IMR-90 (cell line): ENCODE results near the gene P4HA2. TPM values are rescaled to one million over a fixed set of nuclear protein-coding genes. Genes with fewer than 3 reads are reported as not detected.

Experiments used
- ATAC-seq: fragments of 200-7000 bp; cut with Tn5 transposase; 2 replicates; pipeline ENCODE4 v1.9.1; 2020; ENCODE audit warnings: low read depth, mild to moderate bottlenecking, moderate library complexity
- BruUV-seq: library from RNA; stranded (reverse); fragments of 400-500 nt; replicated peaks from 2 replicates; lab custom pipeline; 2021; lab: Mats Ljungman, UMichigan
- CTCF ChIA-PET: fragments of 300-600 bp; formaldehyde crosslinking; extraction: SDS; loops from one replicate; lab custom pipeline; 2021; ENCODE audit warnings: antibody characterized with exemption; lab: Yijun Ruan, JAX
- POLR2A ChIA-PET: fragments of 300-600 bp; sonication (Branson Sonifier 250); formaldehyde crosslinking; loops from one replicate; lab custom pipeline; 2022; ENCODE audit warnings: antibody characterized with exemption; ENCODE audit not compliant: unreplicated experiment; lab: Charles Lee
- DNase-seq: peaks from one replicate; pipeline ENCODE4 v3.0.0; 2013
- H2AFZ ChIP-seq: replicated peaks from 2 replicates; pipeline ENCODE3; 2013; ENCODE audit warnings: low read length, mild to moderate bottlenecking; ENCODE audit not compliant: poor library complexity
- H2AK5ac ChIP-seq: 2 replicates; pipeline ENCODE4 v1.6.1; 2013; ENCODE audit warnings: low read depth, low read length, inconsistent platforms
- H2AK9ac ChIP-seq: replicated peaks from 2 replicates; pipeline ENCODE3; 2013; ENCODE audit warnings: mild to moderate bottlenecking, low read depth, low read length, moderate library complexity; ENCODE audit not compliant: poor library complexity
- H2BK120ac ChIP-seq: 2 replicates; pipeline ENCODE4 v1.6.1; 2013; ENCODE audit warnings: low read depth, low read length, inconsistent platforms
- H2BK15ac ChIP-seq: 3 replicates; pipeline ENCODE4 v1.6.1; 2013; ENCODE audit warnings: low read depth, low read length, inconsistent platforms
- H2BK20ac ChIP-seq: 2 replicates; pipeline ENCODE4 v1.6.1; 2013; ENCODE audit warnings: low read depth, mild to moderate bottlenecking, inconsistent platforms, low read length, moderate library complexity
- H2BK5ac ChIP-seq: 2 replicates; pipeline ENCODE4 v1.6.1; 2013; ENCODE audit warnings: mild to moderate bottlenecking, low read depth, low read length, inconsistent platforms; ENCODE audit not compliant: poor library complexity, severe bottlenecking
- H3K14ac ChIP-seq: replicated peaks from 2 replicates; pipeline ENCODE4 v1.6.1; 2013; ENCODE audit warnings: low read depth, low read length, inconsistent platforms
- H3K18ac ChIP-seq: 2 replicates; pipeline ENCODE4 v1.6.1; 2013; ENCODE audit warnings: low read depth, low read length, control low read depth
- H3K23ac ChIP-seq: 2 replicates; pipeline ENCODE4 v1.6.1; 2013; ENCODE audit warnings: low read depth, low read length, inconsistent platforms
- H3K27ac ChIP-seq: 2 replicates; pipeline ENCODE4 v1.5.1; 2013; ENCODE audit warnings: mild to moderate bottlenecking, control low read depth, low read length; ENCODE audit not compliant: insufficient read depth
- H3K27me3 ChIP-seq: 2 replicates; pipeline ENCODE4 v1.6.1; 2013; ENCODE audit warnings: low read length; ENCODE audit not compliant: control insufficient read depth, insufficient read depth
- H3K36me3 ChIP-seq: 2 replicates; pipeline ENCODE4 v1.6.1; 2013; ENCODE audit warnings: low read length, mixed read lengths; ENCODE audit not compliant: control insufficient read depth, insufficient read depth
- H3K4ac ChIP-seq: 2 replicates; pipeline ENCODE4 v1.6.1; 2013; ENCODE audit warnings: low read depth, low read length, inconsistent platforms
- H3K4me1 ChIP-seq: 2 replicates; pipeline ENCODE4 v1.6.1; 2013; ENCODE audit warnings: low read length, mixed read lengths; ENCODE audit not compliant: control insufficient read depth, insufficient read depth
- H3K4me2 ChIP-seq: 2 replicates; pipeline ENCODE4 v1.6.1; 2013; ENCODE audit warnings: low read depth, mild to moderate bottlenecking, control low read depth, low read length, moderate library complexity
- H3K4me3 ChIP-seq: 2 replicates; pipeline ENCODE4 v1.5.1; 2013; ENCODE audit warnings: low read depth, mild to moderate bottlenecking, control low read depth, low read length, moderate library complexity; ENCODE audit not compliant: insufficient read depth
- H3K56ac ChIP-seq: 2 replicates; pipeline ENCODE4 v1.6.1; 2013; ENCODE audit warnings: low read length, inconsistent platforms; ENCODE audit not compliant: insufficient read depth; ENCODE audit errors: extremely low read depth
- H3K79me1 ChIP-seq, 2 experiments: 2 replicates each; pipeline ENCODE4 v1.6.1; 2013; ENCODE audit warnings: low read length in 2 of 2, inconsistent platforms in 1 of 2, low read depth in 1 of 2
- H3K9ac ChIP-seq: 2 replicates; pipeline ENCODE4 v1.6.1; 2013; ENCODE audit warnings: low read depth, low read length, control low read depth
- H3K9me1 ChIP-seq: 2 replicates; pipeline ENCODE4 v1.6.1; 2013; ENCODE audit warnings: low read length, inconsistent platforms; ENCODE audit not compliant: insufficient read depth
- H3K9me3 ChIP-seq: 2 replicates; pipeline ENCODE4 v1.6.1; 2013; ENCODE audit warnings: low read length; ENCODE audit not compliant: control insufficient read depth, insufficient read depth
- H4K20me1 ChIP-seq: 2 replicates; pipeline ENCODE4 v1.6.1; 2013; ENCODE audit warnings: low read length, inconsistent platforms; ENCODE audit not compliant: insufficient read depth
- H4K5ac ChIP-seq: 2 replicates; pipeline ENCODE4 v1.6.1; 2013; ENCODE audit warnings: mild to moderate bottlenecking, low read depth, low read length, control low read depth
- H4K8ac ChIP-seq, 2 experiments: 2 replicates each; pipeline ENCODE4 v1.6.1; 2013; ENCODE audit warnings: low read depth in 2 of 2, low read length in 2 of 2, control low read depth in 1 of 2, inconsistent platforms in 1 of 2
- H4K91ac ChIP-seq: 2 replicates; pipeline ENCODE4 v1.6.1; 2013; ENCODE audit warnings: low read depth, low read length, inconsistent platforms; ENCODE audit not compliant: insufficient read depth
- CEBPB ChIP-seq: IDR thresholded peaks from 2 replicates; pipeline ENCODE4 v1.6.1; 2012; ENCODE audit warnings: low read depth, low read length, improper control_type of control experiment
- CHD1 ChIP-seq: IDR thresholded peaks from 2 replicates; pipeline ENCODE4 v1.6.1; 2012; ENCODE audit warnings: low read depth, low read length, improper control_type of control experiment
- ELK1 ChIP-seq: fragments of 150-350 bp; IDR thresholded peaks from 2 replicates; pipeline ENCODE4 v1.6.1; 2016; ENCODE audit warnings: low read depth, mild to moderate bottlenecking, low read length, moderate library complexity, borderline replicate concordance
- FOS ChIP-seq: fragments of 150-350 bp; IDR thresholded peaks from 2 replicates; pipeline ENCODE4 v1.6.1; 2016; ENCODE audit warnings: low read depth, low read length
- MAZ ChIP-seq: IDR thresholded peaks from 2 replicates; pipeline ENCODE4 v1.6.1; 2012; ENCODE audit warnings: low read depth, mild to moderate bottlenecking, low read length, improper control_type of control experiment, moderate library complexity, borderline replicate concordance
- MXI1 ChIP-seq: IDR thresholded peaks from 2 replicates; pipeline ENCODE4 v1.6.1; 2012; ENCODE audit warnings: low read depth, mild to moderate bottlenecking, low read length, moderate library complexity, borderline replicate concordance
- NFE2L2 ChIP-seq: fragments of 150-350 bp; IDR thresholded peaks from 2 replicates; pipeline ENCODE4 v1.6.1; 2016; ENCODE audit warnings: low read depth, mild to moderate bottlenecking, low read length
- RAD21 ChIP-seq: IDR thresholded peaks from 2 replicates; pipeline ENCODE4 v1.6.1; 2012; ENCODE audit warnings: low read length, improper control_type of control experiment
- RCOR1 ChIP-seq: IDR thresholded peaks from 2 replicates; pipeline ENCODE4 v1.6.1; 2012; ENCODE audit warnings: mild to moderate bottlenecking, low read length, improper control_type of control experiment; ENCODE audit not compliant: insufficient replicate concordance
- SMC3 ChIP-seq: fragments of 150-350 bp; IDR thresholded peaks from 2 replicates; pipeline ENCODE4 v1.6.1; 2016; ENCODE audit warnings: low read depth, mild to moderate bottlenecking, antibody characterized with exemption, low read length, moderate library complexity
- WGBS, 2 experiments: methylation state at CpG; one replicate each; pipeline versions ENCODE4 v1.1.5 to v1.1.7; 2013; ENCODE audit warnings: missing lambda C conversion rate in 2 of 2; ENCODE audit not compliant: insufficient read length in 1 of 2; ENCODE audit errors: extremely low coverage in 2 of 2; 5-methylcytosine and 5-hydroxymethylcytosine counted together
- dilution Hi-C: fragments of 300-500 bp; cut with HindIII; formaldehyde crosslinking; loops from one replicate; pipeline ENCODE4 v1.14.3; 2018; ENCODE audit warnings: low sequenced_read_pairs; ENCODE audit not compliant: unreplicated experiment
- in situ Hi-C: fragments of 300-500 bp; cut with MboI; formaldehyde crosslinking; loops from 3 replicates; pipeline ENCODE4 v1.14.3; 2019; ENCODE audit warnings: low sequenced_read_pairs, inconsistent platforms, mixed read lengths
- intact Hi-C: fragments of 100-400 bp; cut with micrococcal nuclease; formaldehyde crosslinking; loops from 2 replicates; pipeline ENCODE4 v1.10.0; 2022
- polyA plus RNA-seq, 3 experiments: library from polyadenylated mRNA; depleted of rRNA; stranded (reverse); fragments of >200 nt; gene quantifications; 2 replicates each; pipeline ENCODE4 v1.2.3, GENCODE V29; 2012; ENCODE audit warnings: low replicate concordance in 1 of 3
- total RNA-seq: library from RNA; depleted of rRNA; stranded (reverse); fragments of >200 nt; gene quantifications from 2 replicates; pipeline ENCODE4 v1.2.3, GENCODE V29; 2012

P4HA2 gene
- total and polyA plus RNA-seq, 2 of the 4 experiments (the other 2 are of a cell fraction): 186 to 225 TPM

- H4K8ac ChIP-seq: peak overlapping the region in 1 of 2 experiments; percentile 69; a peak in 2 of 4 replicates
- H4K5ac ChIP-seq: peak overlapping the region; percentile 11
- H3K27ac ChIP-seq: peak overlapping the region; percentile 65
- peak overlapping the region; percentile 82 for H2BK120ac ChIP-seq
- peaks cover 41% of the 10 kb centered on the region for H4K20me1 ChIP-seq
- H3K27me3 ChIP-seq: no peaks in the 10 kb centered on the region
- H2BK5ac ChIP-seq: peak overlapping the region; percentile 97
- peak overlapping the region; percentile 40; the same call in 1 of the 2 replicates for H3K9ac ChIP-seq
- no TSS peak for BruUV-seq
- peak overlapping the region; percentile 90 for H2AK9ac ChIP-seq
- H3K23ac ChIP-seq: peak overlapping the region; percentile 83; the same call in 1 of the 2 replicates
- peak overlapping the region; percentile 44; the same call in 1 of the 2 replicates for H2BK20ac ChIP-seq
- peaks cover 60% of the 10 kb centered on the region for H3K4me1 ChIP-seq
- H2AFZ ChIP-seq: peak overlapping the region; percentile 49
- DNase-seq (peak; percentile 96), ATAC-seq (peak; percentile 1; the same call in 1 of the 2 replicates)
- WGBS, 2 experiments: no CpG with 5 or more reads among the region's 6 CpGs
- H3K4ac ChIP-seq: peak overlapping the region; percentile 90
- TF ChIP-seq ELK1 (no peak), CEBPB (no peak), FOS (peak; percentile 89), CHD1 (no peak), MXI1 (no peak), MAZ (0 out of 2 replicates have a peak, but pooled peaks have one; percentile 50), SMC3 (peak; percentile 20; the same call in 1 of the 2 replicates), RAD21 (0 out of 2 replicates have a peak, but pooled peaks have one; percentile 4), NFE2L2 (peak; percentile 32; the same call in 1 of the 2 replicates), RCOR1 (no peak)
- peaks cover 16% of the 10 kb centered on the region for H3K36me3 ChIP-seq
- H3K9me3 ChIP-seq: no peaks in the 10 kb centered on the region
- CTCF ChIA-PET: interaction anchor here (0.9 to 1.4 kb wide), 2 partner anchors 12 to 33 kb away, joined by 3 read pairs; partner anchors contain the start of gene SLC22A4
- dilution Hi-C loops: no loop called here
- H3K14ac ChIP-seq: peak overlapping the region; percentile 81
- peaks cover 59% of the 10 kb centered on the region for H3K9me1 ChIP-seq
- peak overlapping the region; percentile 48 for H3K4me2 ChIP-seq
- intact Hi-C loops: no loop called here
- H2AK5ac ChIP-seq: peak overlapping the region; percentile 98
- peaks cover 23 to 84% of the 10 kb centered on the region in 2 experiments for H3K79me1 ChIP-seq
- POLR2A ChIA-PET: no interaction called here
- no peak overlapping the region; the same call in 1 of the 2 replicates for H3K56ac ChIP-seq
- H3K4me3 ChIP-seq: no peak overlapping the region
- in situ Hi-C loops: no loop called here
- peak overlapping the region; percentile 76 for H4K91ac ChIP-seq
- peak overlapping the region; percentile 32 for H3K18ac ChIP-seq
- H2BK15ac ChIP-seq: peak overlapping the region; percentile 63; the same call in 2 of the 3 replicates
Measured at GRCh38 chr5:132260714-132261551, 33.3 kb upstream of the P4HA2 start.
